Liver (tissue), 2 donors: ENCODE measurements around the gene LRMDA.

Experiments used
- HNF4G ChIP-seq: IDR thresholded peaks from 2 replicates; pipeline ENCODE4 v1.6.1; 2016; ENCODE audit warnings: antibody characterized with exemption
- JUND ChIP-seq, 2 donors: IDR thresholded peaks; 2 replicates each; pipeline ENCODE4 v1.6.1; 2016; ENCODE audit warnings: antibody characterized with exemption in 2 of 2
- REST ChIP-seq: IDR thresholded peaks from 2 replicates; pipeline ENCODE4 v1.6.1; 2016; ENCODE audit warnings: antibody characterized with exemption, mild to moderate bottlenecking
- YY1 ChIP-seq: IDR thresholded peaks from 2 replicates; pipeline ENCODE4 v1.6.1; 2016; ENCODE audit warnings: antibody characterized with exemption, mild to moderate bottlenecking
- donor health status: healthy.

GRCh38 chr10:76091926-76092325 is 660.5 kb downstream of the LRMDA start:
- no peak for TF ChIP-seq REST
- no peak for TF ChIP-seq HNF4G
- no peak for TF ChIP-seq YY1
- no peak for TF ChIP-seq JUND (IDR thresholded peaks at IDR 0.05)
